Mammary epithelial cell (primary cell): ENCODE results near the gene CAPRIN2.

Experiments used
- CTCF ChIP-seq, 2 donors: IDR thresholded peaks in 1 of 2; conservative IDR thresholded peaks in 1 of 2; 2 replicates each; pipeline ENCODE4 v1.5.1; 2011 to 2012; ENCODE audit warnings: inconsistent platforms in 2 of 2, low read length in 2 of 2, mild to moderate bottlenecking in 2 of 2, control low read depth in 1 of 2, low read depth in 1 of 2; ENCODE audit not compliant: insufficient read depth in 1 of 2; ENCODE audit errors: extremely low read depth in 1 of 2
- EZH2 ChIP-seq: IDR thresholded peaks from 2 replicates; pipeline ENCODE4 v1.6.1; 2012; ENCODE audit warnings: low read length, inconsistent platforms, borderline replicate concordance

- no peak for TF ChIP-seq CTCF (conservative IDR thresholded peaks at IDR 0.05 in 1 of 2, IDR thresholded peaks at IDR 0.05 in 1 of 2; ENCODE audit: extremely low read depth in 1 of 2, insufficient read depth in 1 of 2, low read depth in 1 of 2, low read length in 2 of 2)
- no peak for TF ChIP-seq EZH2
Observed at GRCh38 chr12:30788754-30789153, 34.0 kb upstream of the CAPRIN2 start.
